ENCODE measurements around the gene ANKH.

GRCh38 chr5:14656898-14657297, 214.7 kb downstream of the ANKH start:
- no peak for TF ChIP-seq TAF1 (IDR thresholded peaks at IDR 0.05; ENCODE audit: low read depth)
- TF ChIP-seq RAD21 (IDR thresholded peaks at IDR 0.05; ENCODE audit: low read depth), result no peak

All from Ishikawa (cell line).